ENCODE measurements around the gene CRLF1.

CRLF1 gene

DNA sequence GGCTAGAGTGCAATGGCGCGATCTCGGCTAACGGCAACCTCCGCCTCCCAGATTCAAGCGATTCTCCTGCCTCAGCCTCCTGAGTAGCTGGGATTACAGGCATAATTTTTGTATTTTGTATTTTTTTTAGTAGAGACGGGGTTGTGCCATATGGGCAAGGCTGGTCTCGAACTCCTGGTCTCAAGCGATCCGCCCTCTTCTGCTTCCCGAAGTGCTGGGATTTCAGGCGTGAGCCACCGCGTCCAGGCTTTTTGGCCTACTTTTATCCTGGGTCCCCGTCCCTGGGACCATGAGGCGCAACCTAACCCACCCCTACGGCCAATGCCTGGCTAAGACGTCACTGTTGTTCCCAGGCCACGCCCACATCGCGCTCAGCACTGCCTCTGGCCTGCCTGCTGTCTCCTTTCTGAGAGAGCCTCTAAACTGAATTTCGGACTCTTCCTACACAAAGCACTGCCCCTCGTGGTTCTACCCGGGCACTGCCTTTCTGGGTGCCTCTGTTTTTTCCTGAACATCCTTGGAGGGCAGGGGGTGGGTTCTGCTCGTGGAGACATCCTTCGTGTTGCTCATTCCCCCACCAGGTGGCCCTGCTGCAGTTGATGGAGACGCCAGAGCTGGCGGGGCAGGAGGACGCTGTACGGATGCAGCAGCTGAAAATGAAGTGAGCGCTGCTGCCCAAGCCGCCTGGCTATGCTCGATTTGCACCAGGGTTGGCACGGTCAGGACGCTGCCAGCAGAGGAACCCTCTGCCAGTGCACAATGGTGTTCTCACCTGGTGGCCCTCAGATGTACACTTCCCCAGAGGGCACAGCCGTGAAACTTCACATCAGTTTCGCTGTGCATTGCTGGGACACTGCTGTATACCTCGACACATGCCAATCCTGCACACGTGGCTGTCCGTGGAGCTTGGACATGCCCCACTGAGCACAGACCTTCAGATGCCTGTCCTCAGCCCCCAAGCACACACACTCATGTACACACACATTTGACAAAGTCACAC, 16.0 kb downstream of the CRLF1 start:
- peak; percentile 31 for DNase-seq

DNA sequence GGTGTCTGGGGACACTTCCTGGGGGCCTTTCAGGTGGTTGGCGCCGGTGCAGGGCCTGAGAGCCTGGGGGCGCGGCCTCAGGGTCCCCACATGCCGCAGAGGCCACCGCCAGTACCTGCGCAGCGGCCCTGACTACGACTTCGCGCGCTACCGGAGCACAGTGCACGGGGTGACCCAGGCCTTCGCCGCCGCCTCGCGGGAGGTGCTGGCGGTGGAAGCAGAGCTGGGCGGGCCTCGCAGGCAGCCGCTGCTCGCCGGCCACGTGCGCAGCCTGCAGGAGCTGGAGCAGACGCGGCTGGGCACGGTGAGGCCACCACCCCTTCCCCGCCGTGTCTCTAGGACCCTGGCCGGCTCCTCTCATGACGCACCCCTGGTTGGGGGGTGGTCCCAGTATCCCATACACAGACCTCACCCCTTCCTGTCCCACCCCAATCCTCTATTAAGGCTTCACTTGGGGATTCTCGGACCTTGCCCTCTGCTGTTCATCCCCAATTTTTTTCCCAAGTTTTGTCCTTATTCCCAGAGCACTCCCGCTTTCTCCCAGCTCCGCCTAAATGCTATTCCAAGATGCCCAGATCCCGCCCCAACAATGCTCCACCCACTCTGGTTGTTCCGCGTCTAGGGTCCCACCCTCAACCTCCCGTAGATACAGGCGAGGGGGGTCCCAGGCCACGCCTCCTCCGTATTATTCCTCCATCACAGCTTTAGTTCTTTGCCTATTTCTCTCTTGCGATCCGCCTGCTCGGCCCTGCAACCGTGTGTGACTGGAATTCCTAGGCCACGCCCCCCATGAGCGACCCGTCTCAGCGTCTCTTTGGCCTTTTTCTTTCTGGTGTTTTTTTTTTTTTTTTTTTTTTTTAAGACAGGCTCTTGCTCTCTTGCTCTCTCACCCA, 17.0 kb downstream of the CRLF1 start:
- peak; percentile 30 for DNase-seq

DNA sequence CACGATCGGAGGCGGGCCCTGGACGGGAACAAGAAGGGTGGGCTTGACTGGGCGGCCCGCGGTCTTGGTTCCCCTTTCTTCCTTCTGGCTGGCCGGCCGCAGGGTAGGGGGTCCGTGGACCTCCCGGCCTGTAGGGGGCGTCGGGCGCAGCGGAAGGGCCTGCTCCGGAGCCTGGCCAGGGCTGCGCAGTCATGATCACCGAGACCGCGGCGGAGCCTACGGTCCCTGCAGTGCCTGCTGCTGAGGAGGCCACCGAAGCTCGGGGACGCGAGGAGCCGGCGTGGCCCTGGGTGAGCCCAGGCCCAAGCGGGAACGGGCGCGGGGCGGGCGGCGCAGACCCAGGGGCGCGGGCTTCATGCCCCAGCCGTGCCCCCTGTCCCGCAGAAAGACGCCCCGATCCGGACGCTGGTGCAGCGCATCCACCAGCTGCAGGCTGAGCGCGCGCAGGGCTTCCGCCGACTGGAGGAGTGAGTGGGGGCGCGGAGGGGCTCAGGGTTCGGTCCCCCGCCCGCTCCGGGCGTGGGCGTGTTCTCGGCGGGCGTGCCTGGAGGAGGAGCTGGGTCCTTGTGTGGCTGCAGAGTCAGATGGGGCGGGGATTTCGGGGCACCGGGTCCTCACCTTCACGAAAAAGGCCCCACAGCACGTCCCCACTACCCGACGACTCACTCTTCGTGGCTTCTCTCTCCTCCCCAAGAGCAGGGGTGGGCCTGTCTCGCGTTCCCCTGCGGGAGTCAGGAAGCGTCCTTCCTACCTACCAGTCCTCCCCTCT, 17.8 kb downstream of the CRLF1 start, which contains the start of gene REX1BD:
Gene REX1BD (plus strand): TSS at position 188 of the 769 bp plus-strand sequence. CDS start 4 bp downstream, at position 192.
- peak; percentile 68 for DNase-seq

DNA sequence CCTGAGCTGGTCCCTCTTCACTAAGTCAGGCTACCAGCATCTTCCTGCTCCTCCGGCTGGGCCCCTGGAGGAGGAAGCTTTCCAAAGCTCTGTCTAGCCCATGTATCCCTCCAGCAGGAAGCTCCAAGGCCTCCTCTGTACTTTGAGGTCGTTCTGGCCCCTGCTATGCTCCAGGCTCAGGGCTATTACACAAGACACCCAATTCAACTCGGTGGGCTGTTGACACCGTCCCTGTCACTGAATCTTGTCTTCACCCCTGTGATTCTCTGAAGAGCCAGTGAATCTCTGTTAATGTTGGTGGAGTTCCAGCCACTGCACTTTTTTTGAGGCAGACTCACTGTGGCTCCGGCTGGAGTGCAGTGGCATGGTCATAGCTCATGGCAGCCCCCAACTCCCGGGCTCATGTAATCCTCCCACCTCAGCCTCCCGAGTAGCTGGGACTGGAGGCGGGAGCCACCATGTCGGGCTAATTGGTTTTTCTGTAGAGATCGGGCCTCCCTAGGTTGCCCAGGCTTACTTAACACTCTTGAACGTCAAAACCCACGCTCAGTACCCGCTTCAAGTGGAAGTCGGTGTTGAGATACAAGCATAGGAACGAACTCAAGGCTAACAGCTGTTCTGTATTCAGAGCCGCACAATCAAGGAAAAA, 18.5 kb downstream of the CRLF1 start:
- DNase-seq: no peak

DNA sequence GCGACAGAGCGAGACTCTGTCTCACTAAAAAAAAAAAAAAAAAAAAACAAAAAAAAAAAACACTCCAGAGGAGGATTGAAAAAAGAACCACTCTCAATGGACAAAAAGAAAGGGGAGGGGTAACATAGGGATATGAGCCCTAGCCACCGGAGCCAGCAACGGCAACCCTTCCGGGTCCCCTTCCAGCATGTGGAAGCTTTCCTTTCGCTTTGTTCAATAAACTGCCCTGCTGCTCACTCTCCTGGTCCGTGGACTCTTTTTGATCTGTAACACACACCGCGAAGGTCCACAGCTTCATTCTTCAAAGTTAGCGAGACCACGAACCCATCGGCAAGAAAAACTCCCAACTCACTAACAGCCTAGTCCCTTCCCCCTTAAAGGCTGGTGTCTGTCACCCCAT, 19.0 kb downstream of the CRLF1 start:
- DNase-seq: no peak

DNA sequence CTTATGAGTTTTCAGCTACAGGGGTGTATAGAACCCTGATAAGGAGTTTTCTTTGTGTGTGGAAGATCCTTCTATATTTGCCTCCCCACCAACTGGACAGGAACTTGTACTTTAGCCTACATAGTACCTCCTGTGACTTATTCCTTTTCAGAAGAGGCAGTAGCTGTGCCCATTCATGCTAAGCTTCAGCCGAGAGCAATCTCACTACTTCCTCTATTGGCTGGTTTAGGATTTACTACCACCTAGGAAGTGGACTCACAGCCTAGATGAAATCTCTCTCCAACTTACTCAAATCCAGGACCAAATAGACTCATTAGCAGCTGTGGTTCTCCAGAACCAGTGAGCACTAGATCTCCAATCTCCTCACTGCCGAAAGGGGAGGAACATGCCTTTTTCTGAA, 20.3 kb downstream of the CRLF1 start:
- DNase-seq: no peak

DNA sequence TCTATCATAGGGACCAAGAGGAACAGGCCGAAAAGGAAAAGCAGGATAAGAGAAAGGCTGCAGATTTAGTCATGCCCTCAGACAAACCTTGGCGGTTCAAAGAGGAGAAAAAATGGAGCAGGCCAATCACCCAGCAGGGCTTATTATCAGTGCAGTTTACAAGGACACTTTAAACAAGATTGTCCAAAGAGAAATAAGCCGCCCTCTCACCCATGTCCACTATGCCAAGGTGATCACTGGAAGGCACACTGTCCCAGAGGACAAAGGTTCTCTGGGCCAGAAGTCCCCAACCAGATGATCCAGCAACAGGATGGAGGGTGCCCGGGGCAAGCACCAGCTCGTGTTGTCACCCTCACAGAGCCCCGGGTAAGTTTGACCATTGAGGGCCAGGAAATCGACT, 26.3 kb downstream of the CRLF1 start:
- DNase-seq: no peak

DNA sequence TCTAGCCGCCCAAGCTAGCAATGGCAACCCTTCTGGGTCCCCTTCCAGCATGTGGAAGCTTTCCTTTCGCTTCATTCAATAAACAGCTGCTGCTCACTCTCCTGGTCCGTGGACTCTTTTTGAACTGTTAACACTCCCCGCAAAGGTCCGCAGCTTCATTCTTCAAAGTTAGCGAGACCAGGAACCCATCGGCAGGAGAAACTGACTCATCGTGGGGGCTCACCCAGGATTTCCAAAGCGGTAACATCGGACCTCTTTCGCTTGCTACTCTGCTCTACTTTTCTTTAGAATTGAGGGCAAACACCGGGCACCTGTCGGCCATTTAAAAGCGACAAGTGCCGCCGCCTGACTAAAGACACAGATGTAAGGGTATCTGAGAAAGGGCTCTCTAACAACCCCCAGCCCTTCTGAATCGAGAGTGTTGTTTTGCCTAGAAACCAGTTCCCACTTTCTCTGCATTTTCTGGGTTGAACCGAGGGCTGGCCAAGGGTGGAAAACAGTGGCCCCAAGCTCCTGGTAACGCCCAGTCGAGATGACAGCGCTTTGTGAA, 29.2 kb downstream of the CRLF1 start:
- DNase-seq: no peak

DNA sequence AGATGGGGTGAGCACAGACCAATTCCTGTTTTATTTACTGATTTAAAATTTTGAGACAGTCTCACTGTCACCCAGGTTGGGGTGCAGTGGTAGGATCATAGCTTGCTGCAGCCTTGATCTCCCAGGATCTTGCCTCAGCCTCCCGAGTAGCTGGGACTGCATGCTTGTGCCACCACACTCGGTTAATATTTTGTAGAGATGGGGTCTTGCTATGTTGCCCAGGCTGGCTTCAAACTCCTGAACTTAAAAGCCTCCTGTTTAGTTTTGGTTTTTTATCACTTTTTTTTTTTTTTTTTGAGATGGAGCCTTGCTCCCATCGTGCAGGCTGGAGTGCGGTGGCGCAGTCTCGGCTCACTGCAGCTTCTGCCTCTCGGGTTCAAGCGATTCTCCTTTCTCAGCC, 30.2 kb downstream of the CRLF1 start:
- DNase-seq: no peak

DNA sequence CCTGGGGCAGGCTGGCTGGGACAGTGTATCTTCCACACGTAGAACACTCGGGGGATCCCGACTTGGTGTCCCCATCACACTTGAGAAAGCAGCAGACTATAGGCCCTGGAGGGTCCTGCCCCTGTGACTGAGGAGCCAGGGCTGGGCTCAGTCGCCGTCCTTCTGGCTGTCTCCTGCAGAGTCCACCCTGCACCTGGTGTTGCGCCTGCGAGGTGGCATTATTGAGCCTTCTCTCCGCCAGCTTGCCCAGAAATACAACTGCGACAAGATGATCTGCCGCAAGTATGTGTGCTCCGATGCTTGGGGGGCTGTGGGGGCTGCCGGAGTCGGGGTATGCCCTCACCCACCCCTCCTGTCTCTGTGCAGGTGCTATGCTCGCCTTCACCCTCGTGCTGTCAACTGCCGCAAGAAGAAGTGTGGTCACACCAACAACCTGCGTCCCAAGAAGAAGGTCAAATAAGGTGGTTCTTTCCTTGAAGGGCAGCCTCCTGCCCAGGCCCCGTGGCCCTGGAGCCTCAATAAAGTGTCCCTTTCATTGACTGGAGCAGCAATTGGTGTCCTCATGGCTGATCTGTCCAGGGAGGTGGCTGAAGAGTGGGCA, 31.8 kb downstream of the CRLF1 start:
- DNase-seq: no peak

DNA sequence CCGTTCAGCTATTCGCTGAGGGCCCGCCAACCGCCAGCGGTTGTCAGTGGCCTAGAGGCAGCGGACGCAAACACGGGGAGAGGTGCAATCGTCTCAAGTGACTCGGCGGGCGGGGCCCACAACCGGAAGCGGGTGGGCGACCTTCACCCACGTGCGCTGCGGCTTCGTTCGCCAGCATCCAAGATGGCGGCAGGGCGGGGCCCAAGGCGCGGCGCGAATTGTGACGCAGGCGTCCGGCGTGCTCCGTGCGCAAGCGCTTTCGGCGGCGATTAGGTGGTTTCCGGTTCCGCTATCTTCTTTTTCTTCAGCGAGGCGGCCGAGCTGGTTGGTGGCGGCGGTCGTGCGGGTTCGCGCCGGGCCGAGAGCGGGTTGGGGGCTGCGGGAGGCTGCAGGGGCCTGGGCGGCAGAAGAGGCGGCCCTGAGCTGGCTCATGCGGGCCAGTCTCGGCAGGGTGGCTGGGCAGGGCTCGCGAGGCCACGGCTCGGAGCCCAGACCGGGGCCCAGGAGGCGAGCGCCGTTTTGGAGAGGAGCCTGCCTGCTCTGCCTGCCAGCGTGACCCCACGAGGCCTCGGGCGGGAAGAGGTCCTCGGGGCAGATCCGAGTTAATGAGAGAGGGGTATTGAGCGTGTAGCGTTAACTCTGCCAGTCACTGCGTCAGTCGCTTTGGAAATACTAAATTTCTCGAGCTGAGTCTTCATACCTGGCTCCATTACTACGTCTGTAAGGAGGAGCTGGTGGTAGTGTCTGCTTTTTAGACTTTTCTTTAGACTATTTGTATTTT, 34.8 kb downstream of the CRLF1 start, which contains the start of gene UBA52:
Gene UBA52 (plus strand): TSS at position 294 of the 781 bp plus-strand sequence. CDS start 1,444 bp downstream, outside the sequence.
- peak; percentile 95 for DNase-seq

DNA sequence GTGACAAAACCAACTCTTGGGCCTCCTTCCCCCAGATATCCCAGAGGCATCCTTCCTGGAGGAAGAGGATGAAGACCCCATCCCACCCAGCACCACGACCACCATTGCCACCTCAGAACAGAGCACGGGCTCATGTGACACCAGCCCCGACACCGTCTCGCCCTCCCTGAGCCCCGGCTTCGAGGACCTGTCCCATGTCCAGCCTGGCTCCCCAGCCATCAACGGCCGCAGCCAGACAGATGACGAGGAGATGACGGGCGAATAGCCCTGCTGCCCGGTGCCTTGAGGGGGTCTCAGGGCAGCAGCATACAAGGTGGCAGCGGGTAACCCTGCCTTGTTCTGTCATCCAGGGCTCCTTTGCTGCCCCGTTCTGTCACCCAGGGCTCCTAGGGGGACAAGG, 38.2 kb downstream of the CRLF1 start:
- no peak for DNase-seq

DNA sequence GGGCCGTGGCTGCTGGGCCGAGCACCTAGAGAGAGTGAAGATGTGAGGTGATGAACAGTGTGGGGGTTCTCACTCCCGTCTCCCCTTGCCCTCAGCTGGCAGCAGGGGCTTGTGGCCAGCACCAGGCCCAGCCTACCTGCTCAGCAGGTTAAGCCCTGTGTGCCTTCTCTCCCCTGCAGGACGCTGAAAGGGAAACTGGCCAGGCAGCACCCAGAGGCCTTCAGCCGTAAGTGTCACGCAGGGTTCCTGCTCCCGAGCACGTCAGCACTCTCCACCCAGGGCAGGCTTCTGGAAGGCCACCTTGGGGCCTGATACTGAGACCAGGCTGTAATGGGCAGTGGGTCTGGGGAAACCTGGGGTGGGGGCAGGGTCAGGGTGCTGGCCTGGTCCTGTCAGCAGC, 39.6 kb downstream of the CRLF1 start:
- DNase-seq: no peak

DNA sequence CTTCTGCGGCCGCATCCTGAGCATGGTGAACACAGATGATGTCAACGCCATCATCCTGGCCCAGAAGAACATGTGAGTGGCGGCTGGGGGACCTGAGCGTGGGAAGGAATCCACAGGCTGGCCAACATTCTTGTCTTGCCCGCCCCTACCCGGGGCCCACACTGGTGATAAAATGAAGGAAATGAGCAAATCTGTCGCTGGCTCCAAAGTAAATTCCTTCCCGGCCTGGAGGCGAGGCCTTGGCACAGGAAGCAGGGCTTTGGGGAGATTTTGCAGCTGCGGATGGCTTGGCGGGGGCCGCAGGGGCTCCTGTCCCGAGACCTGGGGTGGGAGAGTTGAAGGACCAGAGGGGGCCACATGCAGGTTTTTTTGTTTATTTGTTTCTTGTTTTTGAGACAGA, 44.5 kb downstream of the CRLF1 start:
- DNase-seq: no peak

DNA sequence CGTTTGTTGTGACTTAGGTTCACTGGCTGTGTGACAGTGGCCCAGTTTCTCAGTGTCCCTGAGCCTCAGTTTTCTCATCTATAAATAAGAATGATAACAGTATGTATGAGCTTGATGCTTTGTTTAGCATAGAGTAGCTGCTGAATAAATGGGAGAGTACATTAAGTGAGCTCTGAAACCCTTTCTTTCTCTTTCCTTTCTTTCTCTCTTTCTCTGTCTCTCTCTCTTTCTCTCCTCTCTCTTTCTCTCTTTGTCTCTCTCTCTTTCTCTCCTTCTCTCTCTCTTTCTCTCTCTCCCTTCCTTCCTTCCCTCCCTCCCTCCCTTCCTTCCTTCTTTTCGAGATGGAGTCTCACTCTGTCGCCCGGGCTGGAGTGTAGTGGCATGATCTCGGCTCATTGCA, 46.9 kb downstream of the CRLF1 start:
- no peak for DNase-seq

DNA sequence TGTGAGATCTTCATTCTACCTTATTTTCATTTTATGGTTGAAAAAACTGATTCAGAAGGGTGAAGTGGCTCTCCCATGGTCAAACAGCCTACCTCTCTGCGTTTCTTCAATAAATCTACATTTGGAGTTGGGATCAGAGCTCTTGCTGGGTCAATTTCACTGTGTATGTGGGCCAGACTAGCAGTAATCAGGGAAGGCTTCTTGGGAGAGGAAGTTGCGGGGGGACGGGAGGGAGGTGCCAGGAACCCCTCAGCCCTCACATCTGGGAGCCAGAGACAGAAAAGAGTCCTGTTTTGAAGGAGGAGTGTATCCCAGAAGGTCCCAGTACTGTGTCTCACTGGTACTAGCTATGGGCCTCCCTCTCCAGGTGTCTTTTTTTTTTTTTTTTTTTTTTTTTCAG, 48.0 kb downstream of the CRLF1 start:
- no peak for DNase-seq

DNA sequence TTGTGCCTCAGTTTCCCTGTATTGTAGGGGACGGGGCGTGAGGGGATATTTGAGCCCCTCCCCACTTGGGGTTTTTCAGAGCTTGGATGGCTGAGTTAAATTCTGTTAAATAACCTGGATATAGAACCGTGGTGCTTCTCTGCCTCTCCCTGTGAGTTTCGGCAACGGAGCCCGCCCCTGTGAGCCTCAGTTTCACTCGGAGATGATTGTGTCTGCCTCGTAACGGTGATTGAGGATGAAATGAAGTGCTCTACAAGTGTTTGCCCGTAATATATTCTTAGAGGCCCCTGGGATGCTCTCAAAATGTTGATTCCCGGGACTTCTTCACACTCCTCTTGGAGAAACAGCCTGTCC, 48.4 kb downstream of the CRLF1 start:
- DNase-seq: no peak

DNA sequence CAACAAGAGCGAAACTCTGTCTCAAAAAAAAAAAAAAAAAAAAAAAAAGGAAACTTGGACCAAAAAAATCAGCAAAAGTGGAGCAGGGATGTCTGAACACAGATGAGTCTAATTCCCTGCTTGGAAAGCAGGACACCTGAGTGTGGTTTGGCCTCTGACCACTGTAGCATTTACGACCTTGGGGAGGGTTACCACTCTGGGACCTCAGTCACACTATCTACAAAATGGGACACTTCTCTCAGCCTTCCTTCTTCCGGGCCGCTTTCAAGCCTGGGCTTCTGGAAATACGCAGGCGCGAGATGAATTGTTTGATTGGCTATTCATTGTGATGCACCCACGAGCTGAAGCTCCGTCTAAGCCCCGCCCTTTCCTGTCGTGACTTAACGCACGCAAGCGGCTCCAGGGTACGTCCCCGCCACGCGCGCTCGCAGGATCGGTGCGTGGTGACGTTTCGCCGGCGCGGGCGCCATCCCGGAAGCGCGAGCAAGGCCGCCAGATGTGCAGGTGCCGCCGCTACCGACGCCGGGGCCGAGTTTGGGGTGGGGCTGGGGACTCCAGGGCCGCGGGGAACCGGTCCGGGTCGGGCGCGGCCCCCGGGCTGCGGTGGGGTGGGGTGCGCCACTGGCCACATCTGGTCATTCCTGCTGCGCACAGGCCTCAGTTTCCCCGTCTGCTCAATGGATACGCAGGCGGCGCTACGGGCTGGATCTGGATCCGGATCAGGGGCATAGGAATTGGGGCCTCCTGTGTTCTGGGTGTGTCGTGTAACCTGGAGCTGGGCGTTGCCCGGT, 49.0 kb downstream of the CRLF1 start, which contains the start of gene KXD1:
Gene KXD1 (plus strand): TSS at position 460 of the 791 bp plus-strand sequence. CDS start 4,187 bp downstream, outside the sequence.
- peak; percentile 96 for DNase-seq

DNA sequence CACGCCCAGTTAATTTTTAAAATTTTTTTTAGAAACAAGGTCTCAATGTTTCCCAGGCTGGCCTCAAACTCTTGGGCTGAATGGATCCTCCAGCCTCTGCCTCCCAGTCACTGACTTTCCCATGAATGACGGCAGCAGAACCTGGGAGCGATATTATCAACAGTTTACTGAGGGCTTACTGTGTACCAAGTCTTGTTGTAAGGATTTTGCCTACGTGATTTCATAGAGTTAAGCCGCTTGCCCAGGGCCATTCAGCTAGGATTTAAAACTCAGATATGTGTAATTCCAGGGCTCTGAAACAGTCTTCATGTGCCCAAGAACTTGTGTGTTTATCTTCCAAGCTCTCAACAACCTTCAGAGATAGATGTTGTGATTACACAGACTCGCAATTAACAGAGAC, 55.0 kb downstream of the CRLF1 start:
- DNase-seq: no peak

Data from NCI-H1092 (cell line).